Measurements from ENCODE around the gene SEPTIN10. TPM values are rescaled to one million over a fixed set of nuclear protein-coding genes. Genes with fewer than 3 reads are reported as not detected.

SEPTIN10 gene
- polyA plus RNA-seq, 1 donor from 2014 or later, result 7.4 TPM

DNA sequence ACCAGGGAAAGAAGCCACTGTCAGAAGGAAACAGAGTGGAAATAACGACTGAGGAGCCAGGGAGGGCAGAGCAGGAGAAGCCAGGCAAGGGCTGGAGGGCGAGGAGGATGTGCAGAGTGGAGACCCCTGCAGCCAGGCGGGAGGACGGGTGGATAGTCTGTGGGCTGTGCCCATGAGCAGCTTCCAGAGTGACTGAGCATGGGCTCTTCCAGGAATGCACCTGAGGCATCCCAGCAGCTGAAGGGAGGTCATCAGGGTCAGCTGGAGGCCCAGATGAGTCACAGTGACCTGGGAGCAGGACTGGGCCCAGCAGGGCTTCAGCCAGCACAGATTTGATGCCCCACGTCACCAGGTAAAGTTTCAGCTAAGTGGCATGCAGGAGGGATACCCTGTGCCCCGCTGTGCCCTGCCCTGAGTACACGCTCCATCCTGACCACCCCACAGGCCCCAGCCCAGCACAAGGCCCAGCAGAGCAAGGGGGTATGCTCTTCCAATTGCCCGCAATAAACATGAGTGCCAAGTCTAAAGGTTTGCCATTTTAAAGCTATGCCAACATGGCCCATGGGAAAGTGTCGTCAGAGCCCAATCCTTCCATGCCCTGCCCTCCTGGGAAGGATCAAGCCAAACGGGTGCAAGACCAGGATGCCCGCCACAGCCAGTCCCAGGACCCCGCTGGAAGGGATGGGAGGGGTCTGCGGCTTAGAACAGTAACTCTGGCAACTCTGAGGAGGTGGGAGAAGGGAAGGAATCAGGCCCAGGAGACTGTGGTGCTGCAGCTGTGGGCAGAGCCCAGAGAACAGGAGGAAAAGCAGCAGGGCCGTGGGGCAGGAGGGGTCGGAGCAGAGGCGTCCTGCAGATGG lies 85.7 kb downstream of the SEPTIN10 start:
- no peak overlapping the region for H3K4me3 ChIP-seq (ENCODE audit: low read length)
- H3F3A ChIP-seq (ENCODE audit: insufficient read depth, low read length, poor library complexity, severe bottlenecking), result no peaks in the 10 kb centered on the region
- H3K79me2 ChIP-seq (replicated peaks; ENCODE audit: insufficient read depth, low read length), result no peaks in the 10 kb centered on the region
- H2AFZ ChIP-seq (ENCODE audit: low read depth, low read length), result no peak overlapping the region
- no peak overlapping the region for H3K27ac ChIP-seq (ENCODE audit: low read length)
- no peaks in the 10 kb centered on the region for H3K9me3 ChIP-seq (ENCODE audit: low read length)
- TF ChIP-seq EP300 (conservative IDR thresholded peaks at IDR 0.05; ENCODE audit: poor library complexity, severe bottlenecking) (no peak), RAD21 (conservative IDR thresholded peaks at IDR 0.05) (no peak), EZH2 (IDR thresholded peaks at IDR 0.05; ENCODE audit: borderline replicate concordance, insufficient read depth, low read length, poor library complexity, severe bottlenecking) (no peak), MXI1 (conservative IDR thresholded peaks at IDR 0.05; ENCODE audit: poor library complexity, severe bottlenecking) (no peak), POLR2AphosphoS5 (IDR thresholded peaks at IDR 0.05) (no peak), TAF1 (IDR thresholded peaks at IDR 0.05; ENCODE audit: low read depth) (no peak), SMC3 (conservative IDR thresholded peaks at IDR 0.05; ENCODE audit: poor library complexity) (no peak)
- TF ChIP-seq, protein P1, sequence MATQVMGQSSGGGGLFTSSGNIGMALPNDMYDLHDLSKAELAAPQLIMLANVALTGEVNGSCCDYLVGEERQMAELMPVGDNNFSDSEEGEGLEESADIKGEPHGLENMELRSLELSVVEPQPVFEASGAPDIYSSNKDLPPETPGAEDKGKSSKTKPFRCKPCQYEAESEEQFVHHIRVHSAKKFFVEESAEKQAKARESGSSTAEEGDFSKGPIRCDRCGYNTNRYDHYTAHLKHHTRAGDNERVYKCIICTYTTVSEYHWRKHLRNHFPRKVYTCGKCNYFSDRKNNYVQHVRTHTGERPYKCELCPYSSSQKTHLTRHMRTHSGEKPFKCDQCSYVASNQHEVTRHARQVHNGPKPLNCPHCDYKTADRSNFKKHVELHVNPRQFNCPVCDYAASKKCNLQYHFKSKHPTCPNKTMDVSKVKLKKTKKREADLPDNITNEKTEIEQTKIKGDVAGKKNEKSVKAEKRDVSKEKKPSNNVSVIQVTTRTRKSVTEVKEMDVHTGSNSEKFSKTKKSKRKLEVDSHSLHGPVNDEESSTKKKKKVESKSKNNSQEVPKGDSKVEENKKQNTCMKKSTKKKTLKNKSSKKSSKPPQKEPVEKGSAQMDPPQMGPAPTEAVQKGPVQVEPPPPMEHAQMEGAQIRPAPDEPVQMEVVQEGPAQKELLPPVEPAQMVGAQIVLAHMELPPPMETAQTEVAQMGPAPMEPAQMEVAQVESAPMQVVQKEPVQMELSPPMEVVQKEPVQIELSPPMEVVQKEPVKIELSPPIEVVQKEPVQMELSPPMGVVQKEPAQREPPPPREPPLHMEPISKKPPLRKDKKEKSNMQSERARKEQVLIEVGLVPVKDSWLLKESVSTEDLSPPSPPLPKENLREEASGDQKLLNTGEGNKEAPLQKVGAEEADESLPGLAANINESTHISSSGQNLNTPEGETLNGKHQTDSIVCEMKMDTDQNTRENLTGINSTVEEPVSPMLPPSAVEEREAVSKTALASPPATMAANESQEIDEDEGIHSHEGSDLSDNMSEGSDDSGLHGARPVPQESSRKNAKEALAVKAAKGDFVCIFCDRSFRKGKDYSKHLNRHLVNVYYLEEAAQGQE (IDR thresholded peaks at IDR 0.05; ENCODE audit: borderline replicate concordance), result no peak
- TF ChIP-seq, protein P2, sequence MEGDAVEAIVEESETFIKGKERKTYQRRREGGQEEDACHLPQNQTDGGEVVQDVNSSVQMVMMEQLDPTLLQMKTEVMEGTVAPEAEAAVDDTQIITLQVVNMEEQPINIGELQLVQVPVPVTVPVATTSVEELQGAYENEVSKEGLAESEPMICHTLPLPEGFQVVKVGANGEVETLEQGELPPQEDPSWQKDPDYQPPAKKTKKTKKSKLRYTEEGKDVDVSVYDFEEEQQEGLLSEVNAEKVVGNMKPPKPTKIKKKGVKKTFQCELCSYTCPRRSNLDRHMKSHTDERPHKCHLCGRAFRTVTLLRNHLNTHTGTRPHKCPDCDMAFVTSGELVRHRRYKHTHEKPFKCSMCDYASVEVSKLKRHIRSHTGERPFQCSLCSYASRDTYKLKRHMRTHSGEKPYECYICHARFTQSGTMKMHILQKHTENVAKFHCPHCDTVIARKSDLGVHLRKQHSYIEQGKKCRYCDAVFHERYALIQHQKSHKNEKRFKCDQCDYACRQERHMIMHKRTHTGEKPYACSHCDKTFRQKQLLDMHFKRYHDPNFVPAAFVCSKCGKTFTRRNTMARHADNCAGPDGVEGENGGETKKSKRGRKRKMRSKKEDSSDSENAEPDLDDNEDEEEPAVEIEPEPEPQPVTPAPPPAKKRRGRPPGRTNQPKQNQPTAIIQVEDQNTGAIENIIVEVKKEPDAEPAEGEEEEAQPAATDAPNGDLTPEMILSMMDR (IDR thresholded peaks at IDR 0.05; ENCODE audit: poor library complexity, severe bottlenecking), result no peak
- H3K9me2 ChIP-seq (ENCODE audit: insufficient read depth, low read length), result no peaks in the 10 kb centered on the region
- H3K4me2 ChIP-seq (ENCODE audit: low read length), result no peak overlapping the region
- H3K9ac ChIP-seq (ENCODE audit: low read length), result no peak overlapping the region
- no peaks in the 10 kb centered on the region for H3K27me3 ChIP-seq (ENCODE audit: insufficient read depth, low read depth, low read length)
- H4K20me1 ChIP-seq (ENCODE audit: insufficient read depth), result no peaks in the 10 kb centered on the region
- no peaks in the 10 kb centered on the region for H3K36me3 ChIP-seq (ENCODE audit: insufficient read depth, low read length)

DNA sequence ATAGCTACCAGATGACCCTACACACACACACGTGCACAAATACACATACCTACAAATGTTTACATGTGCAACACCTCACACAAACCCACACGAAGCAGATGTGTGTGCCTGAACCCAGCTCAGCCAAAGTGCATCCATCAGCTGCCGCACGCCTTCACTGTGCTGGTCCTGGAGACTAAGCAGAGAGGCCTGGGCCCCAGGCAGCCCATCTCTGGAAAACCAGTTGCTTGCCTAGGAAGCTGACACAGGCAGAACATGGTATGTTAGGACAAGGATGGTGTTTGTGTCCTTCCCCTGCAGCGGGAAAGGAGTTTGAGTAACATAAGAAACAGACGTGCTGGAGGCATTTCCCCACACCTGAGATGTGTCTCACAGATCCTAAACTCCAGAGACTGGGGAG lies 86.7 kb downstream of the SEPTIN10 start:
- H2AFZ ChIP-seq (ENCODE audit: low read depth, low read length), result no peak overlapping the region
- H3K27me3 ChIP-seq (ENCODE audit: insufficient read depth, low read depth, low read length), result no peaks in the 10 kb centered on the region
- H3K9me3 ChIP-seq (ENCODE audit: low read length), result no peaks in the 10 kb centered on the region
- no peaks in the 10 kb centered on the region for H3K36me3 ChIP-seq (ENCODE audit: insufficient read depth, low read length)
- no peak for TF ChIP-seq EZH2 (IDR thresholded peaks at IDR 0.05; ENCODE audit: borderline replicate concordance, insufficient read depth, low read length, poor library complexity, severe bottlenecking)
- TF ChIP-seq RAD21 (conservative IDR thresholded peaks at IDR 0.05), result no peak
- TF ChIP-seq, protein P1 (IDR thresholded peaks at IDR 0.05; ENCODE audit: borderline replicate concordance), result no peak
- TF ChIP-seq TAF1 (IDR thresholded peaks at IDR 0.05; ENCODE audit: low read depth), result no peak
- H3K9me2 ChIP-seq (ENCODE audit: insufficient read depth, low read length), result no peaks in the 10 kb centered on the region
- H3K9ac ChIP-seq (ENCODE audit: low read length), result no peak overlapping the region
- H3F3A ChIP-seq (ENCODE audit: insufficient read depth, low read length, poor library complexity, severe bottlenecking), result no peaks in the 10 kb centered on the region
- no peak overlapping the region for H3K4me2 ChIP-seq (ENCODE audit: low read length)
- H3K4me3 ChIP-seq (ENCODE audit: low read length), result no peak overlapping the region
- H3K27ac ChIP-seq (ENCODE audit: low read length), result no peak overlapping the region
- no peaks in the 10 kb centered on the region for H4K20me1 ChIP-seq (ENCODE audit: insufficient read depth)
- H3K79me2 ChIP-seq (replicated peaks; ENCODE audit: insufficient read depth, low read length), result no peaks in the 10 kb centered on the region
